OCI-LY3 (cell line): ENCODE measurements around the gene AHCYL2.
"Not testable (repeated sequence)": the region's sequence is repeated elsewhere in the genome, so short reads cannot be mapped to it uniquely, and the experiment has no call there.

Experiments
- H2AFZ ChIP-seq: fragments of 200-600, 300-600 bp; shearing (Covaris generic); 2 replicates; pipeline ENCODE4 v1.6.0; 2014; ENCODE audit warnings: antibody characterized with exemption, low read depth, low read length
- H3K27ac ChIP-seq: fragments of 200-600, 300-600 bp; sonication (generic); 2 replicates; pipeline ENCODE4 v1.5.1; 2014; ENCODE audit warnings: mild to moderate bottlenecking, low read length, moderate library complexity, mixed read lengths
- H3K27me3 ChIP-seq: fragments of 200-600, 300-600 bp; sonication (generic); 2 replicates; pipeline ENCODE4 v1.6.1; 2014; ENCODE audit warnings: low read depth, low read length, mixed read lengths
- H3K36me3 ChIP-seq: fragments of 200-600, 300-600 bp; sonication (generic); replicated peaks from 2 replicates; pipeline ENCODE3; 2014; ENCODE audit warnings: low read depth, low read length, mixed read lengths
- H3K4me1 ChIP-seq: fragments of 300-600, 200-600 bp; sonication (generic); 2 replicates; pipeline ENCODE4 v1.6.1; 2014; ENCODE audit warnings: low read length, mixed read lengths
- H3K4me2 ChIP-seq: fragments of 200-600, 300-600 bp; sonication (generic); 2 replicates; pipeline ENCODE4 v1.6.1; 2014; ENCODE audit warnings: low read length, mixed read lengths
- H3K4me3 ChIP-seq: fragments of 300-600, 200-600 bp; sonication (generic); 2 replicates; pipeline ENCODE4 v1.5.1; 2014; ENCODE audit warnings: antibody characterized with exemption, mild to moderate bottlenecking, low read length, moderate library complexity
- H3K79me2 ChIP-seq: fragments of 300-600, 200-600 bp; shearing (Covaris generic); 2 replicates; pipeline ENCODE4 v1.6.1; 2014; ENCODE audit warnings: mild to moderate bottlenecking, low read length, mixed read lengths
- H3K9ac ChIP-seq: fragments of 300-600, 200-600 bp; shearing (Covaris generic); 2 replicates; pipeline ENCODE4 v1.6.0; 2014; ENCODE audit warnings: mild to moderate bottlenecking, low read length, moderate library complexity
- H3K9me3 ChIP-seq: fragments of 200-600, 300-600 bp; shearing (Covaris generic); 2 replicates; pipeline ENCODE4 v1.6.1; 2014; ENCODE audit warnings: low read length, mixed read lengths; ENCODE audit not compliant: insufficient read depth
- H4K20me1 ChIP-seq: fragments of 200-600, 300-600 bp; sonication (generic); 2 replicates; pipeline ENCODE4 v1.6.1; 2016; ENCODE audit warnings: low read length, mixed read lengths; ENCODE audit not compliant: insufficient read depth
- CTCF ChIP-seq: fragments of 200-600, 300-600 bp; sonication (generic); IDR thresholded peaks from 2 replicates; pipeline ENCODE4 v1.5.1; 2014; ENCODE audit warnings: antibody characterized with exemption, low read length, low read depth
- EZH2phosphoT487 ChIP-seq: fragments of 200-600 bp; shearing (Covaris generic); IDR thresholded peaks from 2 replicates; pipeline ENCODE4 v1.6.1; 2018; ENCODE audit warnings: antibody characterized with exemption, mixed run types, low read depth

AHCYL2 gene

GRCh38 chr7:129367700-129368388 lies 143.0 kb downstream of the AHCYL2 start:
- H3K27ac ChIP-seq, result peak overlapping the region; percentile 17
- TF ChIP-seq EZH2phosphoT487 (no peak), CTCF (peak; percentile 92)

GRCh38 chr7:129368389-129368986 lies 143.7 kb downstream of the AHCYL2 start:
- peak overlapping the region; percentile 48; the same call in 1 of the 2 replicates for H2AFZ ChIP-seq
- peak overlapping the region; percentile 67 for H3K4me3 ChIP-seq
- TF ChIP-seq EZH2phosphoT487 (no peak), CTCF (no peak)
- no peaks in the 10 kb centered on the region for H3K36me3 ChIP-seq
- H4K20me1 ChIP-seq, result no peaks in the 10 kb centered on the region
- H3K9ac ChIP-seq, result peak overlapping the region; percentile 14; the same call in 1 of the 2 replicates
- no peaks in the 10 kb centered on the region for H3K27me3 ChIP-seq
- peaks cover 32% of the 10 kb centered on the region for H3K4me1 ChIP-seq
- peak overlapping the region; percentile 17; the same call in 1 of the 2 replicates for H3K27ac ChIP-seq
- H3K4me2 ChIP-seq, result peak overlapping the region; percentile 75
- no peaks in the 10 kb centered on the region for H3K79me2 ChIP-seq
- H3K9me3 ChIP-seq, result no peaks in the 10 kb centered on the region

More at GRCh38 chr7:129367700-129368388, 143.0 kb downstream of the AHCYL2 start:
- Histone ChIP-seq H3K4me2 (peak overlapping the region; percentile 75), H3K4me3 (peak overlapping the region; percentile 67), H3K4me1 (peaks cover 30% of the 10 kb centered on the region), H3K9ac (peak overlapping the region; percentile 14), H3K27me3 (no peaks in the 10 kb centered on the region), H3K9me3 (no peaks in the 10 kb centered on the region), H4K20me1 (no peaks in the 10 kb centered on the region), H3K36me3 (no peaks in the 10 kb centered on the region), H2AFZ (peak overlapping the region; percentile 48), H3K79me2 (no peaks in the 10 kb centered on the region)

GRCh38 chr7:129369447-129369846 lies 144.6 kb downstream of the AHCYL2 start:
- peaks cover 35% of the 10 kb centered on the region for H3K4me1 ChIP-seq
- not testable (repeated sequence) for H3K9me3 ChIP-seq, H3K36me3 ChIP-seq, H2AFZ ChIP-seq, H3K9ac ChIP-seq, H3K4me3 ChIP-seq, H3K27me3 ChIP-seq, H4K20me1 ChIP-seq, H3K79me2 ChIP-seq, H3K27ac ChIP-seq, H3K4me2 ChIP-seq

GRCh38 chr7:129370812-129371211 lies 146.0 kb downstream of the AHCYL2 start:
- Histone ChIP-seq H3K79me2 (no peaks in the 10 kb centered on the region), H3K4me3 (peak overlapping the region; percentile 39), H3K4me2 (peak overlapping the region; percentile 71), H3K9ac (peak overlapping the region; percentile 24), H4K20me1 (no peaks in the 10 kb centered on the region), H3K36me3 (no peaks in the 10 kb centered on the region), H2AFZ (0 out of 2 replicates have a peak overlapping the region, but pooled peaks have one; percentile 1), H3K9me3 (no peaks in the 10 kb centered on the region), H3K27me3 (no peaks in the 10 kb centered on the region), H3K4me1 (peaks cover 35% of the 10 kb centered on the region), H3K27ac (no peak overlapping the region)
- TF ChIP-seq EZH2phosphoT487 (no peak), CTCF (peak; percentile 44)
